NCI-H345 (cell line): ENCODE measurements around the gene SGK1.

Experiments
- DNase-seq: peaks from one replicate; lab custom pipeline; 2025; lab: John Stamatoyannopoulos, UW

The SGK1 gene

GRCh38 chr6:134317471-134318131 lies at the start of gene SGK1:
Gene SGK1 (minus strand): TSS chr6:134318112. CDS start chr6:134317460, 652 bp downstream.
- DNase-seq: peak; percentile 77

DNA sequence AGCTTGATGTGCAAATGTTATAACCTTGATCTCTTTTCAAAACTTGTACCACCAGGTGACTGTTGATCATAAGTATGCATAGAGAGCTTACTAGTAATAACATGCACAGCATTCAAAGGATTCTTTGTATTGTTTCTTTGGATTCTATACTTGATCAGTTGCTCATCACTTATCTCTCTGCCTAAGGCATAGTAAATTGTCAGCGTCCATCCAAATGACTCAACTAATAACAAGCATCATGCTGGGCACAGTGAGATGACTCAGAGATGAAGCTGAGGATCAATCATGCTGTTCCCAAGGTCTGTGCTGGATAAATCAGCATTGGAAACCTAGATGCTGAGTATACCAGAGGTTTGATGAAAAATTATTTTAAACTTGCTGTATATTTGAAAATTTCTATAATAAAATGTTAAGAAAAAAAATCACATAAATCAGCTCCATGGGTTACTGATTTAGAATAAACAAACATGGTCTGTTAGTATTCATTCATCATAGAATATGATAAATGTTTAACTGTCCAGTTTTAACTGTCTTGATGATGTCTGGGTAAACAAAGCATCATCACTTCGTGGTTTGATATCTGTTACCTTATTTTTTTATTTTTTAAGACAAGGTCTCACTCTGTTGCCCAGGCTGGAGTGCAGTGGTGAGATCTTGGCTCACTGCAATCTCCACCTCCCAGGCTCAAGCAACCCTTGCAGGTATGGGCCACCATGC lies 45.6 kb upstream of the SGK1 start:
- DNase-seq: peak; percentile 40

GRCh38 chr6:134361011-134361410 lies 43.1 kb upstream of the SGK1 start:
- DNase-seq: no peak

- DNase-seq: no peak
Observed at GRCh38 chr6:134359302-134359701, 41.4 kb upstream of the SGK1 start.

DNA sequence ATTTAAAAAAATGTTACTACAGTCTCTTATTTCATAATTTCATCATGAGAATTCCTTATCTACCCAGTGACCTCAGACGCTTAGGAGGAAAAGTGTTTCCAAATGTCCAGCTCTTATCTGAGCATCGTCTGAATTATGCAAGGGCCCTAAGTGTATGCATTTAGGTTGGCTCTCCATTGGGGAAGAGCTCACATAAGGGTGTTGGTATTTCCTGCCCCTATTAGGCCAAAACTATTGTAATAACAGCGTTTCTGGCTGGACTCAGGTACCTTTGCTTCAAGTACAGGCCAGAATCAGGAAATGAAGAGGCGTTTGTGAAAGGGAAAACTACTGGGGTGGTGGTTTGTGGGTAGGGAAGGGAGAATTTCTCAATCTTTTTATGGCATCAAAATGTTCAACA lies 40.4 kb upstream of the SGK1 start:
- no peak for DNase-seq

GRCh38 chr6:134357022-134357487 lies 39.1 kb upstream of the SGK1 start:
- no peak for DNase-seq

GRCh38 chr6:134356405-134356804 lies 38.5 kb upstream of the SGK1 start:
- no peak for DNase-seq

GRCh38 chr6:134352786-134353480 lies 35.0 kb upstream of the SGK1 start:
- no peak for DNase-seq

GRCh38 chr6:134351615-134352474 lies 33.9 kb upstream of the SGK1 start:
- DNase-seq: peak; percentile 14

DNA sequence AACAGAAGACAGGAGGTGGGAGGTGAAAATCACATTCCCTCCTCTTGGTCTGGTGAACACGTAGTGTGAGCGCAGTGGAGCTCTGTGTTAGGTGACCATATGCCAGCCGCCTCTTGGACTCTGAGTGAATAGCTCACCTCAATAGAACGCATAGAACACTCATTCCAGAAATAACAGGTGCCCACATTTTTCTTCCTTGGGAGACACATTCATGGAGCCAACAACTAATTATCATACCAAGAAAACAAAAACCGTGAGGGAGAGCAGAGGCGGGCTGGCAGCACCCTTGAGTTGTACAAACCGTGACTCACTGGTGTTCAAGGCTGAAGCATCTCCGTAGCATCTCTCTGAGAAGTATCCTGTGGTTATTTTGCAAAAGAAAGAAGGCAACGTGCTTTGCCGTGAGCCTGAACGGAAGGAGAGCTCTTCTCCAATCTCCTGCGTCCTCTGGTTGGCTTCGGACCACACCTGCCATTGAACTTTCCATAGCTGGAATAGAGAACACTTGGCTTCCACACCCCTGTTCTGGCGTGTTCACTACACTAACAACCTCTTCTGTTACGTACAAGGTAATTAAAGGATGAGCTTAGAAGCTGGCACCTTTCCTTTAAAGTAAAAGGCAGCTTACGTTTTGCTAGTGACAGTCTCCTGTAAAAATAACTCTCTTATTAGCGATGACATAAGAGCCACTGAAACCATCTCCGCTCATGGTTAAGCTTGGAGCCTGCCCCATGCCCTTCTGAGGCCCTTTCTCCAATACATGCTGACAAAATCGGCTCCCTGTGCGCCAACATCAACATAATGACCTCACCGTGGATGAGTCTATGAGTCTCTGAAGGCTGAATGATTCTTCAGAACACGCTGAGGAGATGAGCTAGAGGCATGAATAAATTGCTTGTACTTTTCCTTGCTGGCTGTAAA lies 30.2 kb upstream of the SGK1 start:
- peak; percentile 40 for DNase-seq

DNA sequence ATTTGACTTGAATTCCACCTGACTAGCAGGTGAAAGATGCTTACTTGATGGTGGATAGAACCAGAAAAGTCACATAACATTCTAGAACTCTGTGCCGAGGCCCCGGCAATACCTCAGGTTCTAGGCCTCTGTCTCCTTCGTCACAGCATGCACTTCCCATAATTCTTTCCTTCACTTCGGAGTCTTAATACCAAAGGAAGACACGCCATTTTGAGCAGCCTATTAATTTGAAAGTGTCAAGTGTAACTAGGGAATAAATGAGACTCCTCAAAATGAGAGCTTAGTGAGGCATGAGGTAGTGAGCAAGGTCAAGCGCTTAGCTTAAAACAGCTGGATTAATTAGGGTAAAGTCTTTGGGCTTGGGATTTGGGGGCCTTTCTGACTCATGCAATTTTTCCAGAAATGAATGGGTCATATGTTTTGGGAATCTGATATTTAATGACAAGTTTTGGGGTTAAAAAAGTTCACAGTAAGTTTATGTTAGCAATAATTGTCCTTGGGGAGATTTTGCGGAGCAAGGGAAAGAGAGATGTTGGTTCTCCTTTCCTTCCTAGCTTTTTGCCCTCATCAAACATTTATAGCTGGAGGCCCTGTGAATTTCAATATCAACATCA lies 29.1 kb upstream of the SGK1 start:
- DNase-seq: no peak

DNA sequence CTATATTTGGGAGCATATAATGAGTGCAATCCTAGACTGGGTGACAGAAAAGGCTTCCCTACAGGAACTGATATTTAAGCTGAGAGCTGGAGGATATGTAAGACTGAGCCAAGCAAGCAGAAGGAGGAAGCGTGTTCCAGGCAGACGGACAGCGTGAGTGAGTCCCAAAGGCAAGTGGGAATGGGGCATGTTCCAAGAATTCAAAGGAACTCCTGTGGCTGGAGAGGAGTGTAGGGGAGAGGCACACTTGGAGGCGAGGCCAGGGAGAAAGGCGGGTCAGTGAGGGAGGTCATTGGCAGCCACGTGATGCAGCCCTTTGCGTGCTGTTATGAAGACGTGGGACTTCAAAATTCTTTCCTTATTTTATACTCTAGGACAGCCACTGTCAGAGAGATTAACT lies 27.9 kb upstream of the SGK1 start:
- DNase-seq: no peak

- DNase-seq: no peak
Observed at GRCh38 chr6:134343066-134343465, 25.2 kb upstream of the SGK1 start.

DNA sequence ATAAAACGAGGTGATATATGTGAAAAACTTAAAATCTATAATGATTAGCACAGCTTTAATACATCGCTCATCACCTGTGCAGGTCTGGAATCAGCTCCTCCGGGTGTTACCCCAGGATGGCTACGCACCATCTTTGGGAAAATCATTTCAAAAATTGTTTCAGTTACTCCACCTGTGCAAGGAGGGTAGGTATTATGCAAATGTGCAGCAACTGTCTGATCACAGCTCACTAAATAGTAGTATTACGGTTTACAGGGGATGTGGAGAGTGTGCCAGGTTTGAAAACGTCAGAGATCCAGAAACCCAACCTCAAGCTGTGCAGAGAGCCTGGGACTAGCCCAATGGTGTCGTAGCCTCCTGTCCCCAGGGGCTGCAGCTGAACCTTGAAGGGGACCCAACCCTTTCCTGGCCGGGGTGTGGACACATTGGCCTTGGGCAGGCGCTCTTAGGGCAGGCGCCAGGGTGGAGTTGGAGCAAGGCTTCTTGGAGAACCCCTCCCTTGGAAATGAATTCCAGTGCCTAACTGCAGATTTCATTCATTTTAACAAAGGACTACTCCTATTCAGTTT lies 24.2 kb upstream of the SGK1 start:
- no peak for DNase-seq

- DNase-seq: no peak
Observed at GRCh38 chr6:134340179-134340975, 22.5 kb upstream of the SGK1 start.

DNA sequence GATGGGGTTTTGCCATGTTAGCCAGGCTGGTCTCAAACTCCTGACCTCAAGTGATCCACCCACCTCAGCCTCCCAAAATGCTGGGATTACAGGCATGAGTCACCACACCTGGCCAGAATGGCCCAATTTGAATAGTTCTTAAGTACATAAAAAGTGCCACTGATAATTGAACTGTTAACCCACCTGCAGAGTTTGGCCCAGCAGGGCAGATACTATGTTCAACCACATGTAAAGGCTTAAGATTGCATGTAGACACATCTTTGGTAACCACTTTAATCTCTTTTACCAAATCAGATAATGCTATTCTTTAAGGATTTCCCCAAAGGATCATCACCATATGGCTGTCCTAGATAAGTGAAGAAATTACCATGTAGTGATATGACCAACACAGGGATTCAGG lies 21.3 kb upstream of the SGK1 start:
- no peak for DNase-seq

GRCh38 chr6:134331256-134331655 lies 13.3 kb upstream of the SGK1 start:
- no peak for DNase-seq

DNA sequence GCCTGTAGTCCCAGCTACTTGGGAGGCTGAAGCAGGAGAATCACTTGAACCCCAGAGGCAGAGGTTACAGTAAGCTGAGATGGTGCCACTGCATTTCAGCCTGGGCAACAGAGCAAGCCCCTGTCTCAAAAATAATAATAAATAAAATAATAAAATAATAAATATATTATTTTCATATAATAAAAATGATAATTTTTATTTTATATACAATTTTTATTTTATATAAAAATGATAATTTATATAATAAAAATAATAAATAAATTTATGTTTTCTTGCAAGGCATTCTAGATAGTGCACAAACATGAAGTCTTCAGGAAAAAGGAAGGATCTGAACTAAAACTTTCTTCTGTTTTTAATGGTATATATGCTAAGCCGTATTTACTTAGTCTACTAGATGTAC lies 12.6 kb upstream of the SGK1 start:
- no peak for DNase-seq

GRCh38 chr6:134328792-134329191 lies 10.9 kb upstream of the SGK1 start:
- no peak for DNase-seq
